Erythroblast (primary cell): ENCODE measurements around the gene ADAM11.

Experiments
- GATA1 ChIP-seq: IDR thresholded peaks from 2 replicates; pipeline ENCODE4 v1.6.1; 2011; ENCODE audit warnings: low read depth, mild to moderate bottlenecking, control low read depth, low read length, moderate library complexity
- POLR2A ChIP-seq: IDR thresholded peaks from 2 replicates; pipeline ENCODE4 v1.6.1; 2011; ENCODE audit warnings: mild to moderate bottlenecking, low read length

GRCh38 chr17:44775838-44776621 is 17.2 kb downstream of the ADAM11 start:
- TF ChIP-seq POLR2A (no peak), GATA1 (no peak)
